ENCODE measurements around the gene TKFC.
"Not testable (repeated sequence)": the region's sequence is repeated elsewhere in the genome, so short reads cannot be mapped to it uniquely, and the experiment has no call there.

TKFC gene

DNA sequence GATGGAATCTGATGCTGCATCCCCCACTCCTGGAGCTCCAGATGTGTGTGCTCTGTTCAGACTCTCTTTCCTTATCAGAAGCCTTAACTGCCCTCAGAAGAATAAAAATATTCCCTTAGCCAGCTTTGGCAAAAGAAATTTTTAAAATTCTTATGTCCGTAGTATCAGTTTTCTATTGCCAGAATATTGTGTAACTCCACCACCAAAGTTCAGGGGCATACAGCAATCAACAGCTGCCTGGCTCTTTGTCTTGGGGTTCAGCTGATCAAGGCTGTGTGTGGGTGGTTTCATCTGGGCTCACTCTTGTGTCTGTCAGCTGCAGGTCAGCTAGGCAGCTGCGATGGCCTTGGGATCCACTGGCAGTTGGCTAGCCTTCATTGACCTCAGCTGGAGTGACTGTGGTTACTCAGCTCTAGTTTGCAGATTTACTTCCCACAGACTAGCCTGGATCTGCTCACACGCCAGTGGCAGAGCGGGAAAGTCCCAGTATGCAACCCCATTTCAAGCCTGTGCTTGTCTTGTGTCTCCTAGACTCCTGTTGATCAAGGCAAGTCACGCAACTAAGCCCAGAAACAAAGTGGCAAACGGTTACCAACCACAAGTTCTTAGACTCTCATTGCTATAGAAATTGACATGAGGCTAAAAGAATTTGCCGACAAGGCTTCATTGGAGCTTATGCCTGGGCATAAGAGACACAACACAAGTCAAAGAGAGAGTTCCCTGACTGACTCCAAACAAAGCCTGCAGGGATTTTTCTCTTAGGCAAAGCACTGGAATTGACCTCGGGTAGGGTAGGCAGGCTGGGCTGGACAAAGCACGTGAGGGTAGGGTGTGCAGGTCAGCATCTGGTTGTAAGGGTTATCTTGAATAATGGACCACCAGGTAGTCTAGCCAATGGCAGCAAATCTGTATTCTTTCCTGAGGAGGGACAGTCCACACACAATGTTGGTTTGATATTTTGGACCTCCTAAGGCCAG is 36.6 kb downstream of the TKFC start:
- no peak for DNase-seq

- DNase-seq, result no peak
Observed at GRCh38 chr11:61370349-61371005, 37.4 kb downstream of the TKFC start.

GRCh38 chr11:61372659-61373420 is 39.8 kb downstream of the TKFC start:
- DNase-seq, result no peak

DNA sequence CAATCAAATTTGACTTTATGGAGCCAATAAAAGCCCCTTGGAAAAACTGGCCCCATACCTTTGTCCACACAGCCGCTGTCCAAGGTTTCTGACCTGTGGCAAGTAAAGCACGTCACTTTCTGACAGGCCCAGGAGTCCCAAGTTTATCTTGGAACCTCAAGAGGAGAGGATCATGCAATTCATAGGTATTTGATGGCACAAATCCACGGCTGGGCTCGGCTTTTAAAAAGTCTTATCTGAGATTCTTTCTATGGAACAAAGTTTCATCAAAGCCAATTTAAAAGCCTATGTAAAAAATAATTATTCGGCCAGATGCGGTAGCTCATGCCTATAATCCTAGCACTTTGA is 42.7 kb downstream of the TKFC start:
- DNase-seq, result no peak

DNA sequence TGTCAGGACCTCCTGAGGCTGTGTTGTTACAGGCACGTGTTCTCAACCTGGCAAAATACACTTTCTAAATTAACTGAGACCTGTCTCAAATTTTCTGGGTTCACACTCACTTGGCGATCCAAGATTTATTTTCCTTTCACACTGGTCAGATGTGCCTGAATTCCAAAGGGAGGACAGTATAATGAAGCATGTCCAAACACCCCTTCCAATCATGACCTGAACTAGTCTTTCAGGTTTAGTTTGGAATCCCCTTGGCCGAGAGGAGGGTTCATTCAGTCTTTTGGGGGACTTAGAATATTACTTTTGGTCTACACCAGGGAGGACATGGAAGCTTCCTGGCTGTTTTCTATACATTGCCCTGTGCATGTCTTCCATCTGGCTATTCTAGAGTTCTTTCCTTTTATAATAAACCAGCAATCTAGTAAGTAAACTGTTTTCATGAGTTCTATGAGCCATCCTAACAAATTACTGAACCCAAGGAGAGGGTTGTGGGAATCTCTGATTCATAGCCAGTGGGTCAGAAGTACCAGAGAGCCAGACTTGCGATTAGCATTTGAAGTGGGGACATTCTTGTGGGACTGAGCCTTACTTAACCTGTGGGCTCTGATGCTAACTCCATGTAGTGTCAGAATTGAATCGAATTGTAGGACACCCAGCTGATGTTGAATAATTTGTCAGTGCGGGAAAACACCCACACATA is 44.6 kb downstream of the TKFC start:
- DNase-seq, result no peak

DNA sequence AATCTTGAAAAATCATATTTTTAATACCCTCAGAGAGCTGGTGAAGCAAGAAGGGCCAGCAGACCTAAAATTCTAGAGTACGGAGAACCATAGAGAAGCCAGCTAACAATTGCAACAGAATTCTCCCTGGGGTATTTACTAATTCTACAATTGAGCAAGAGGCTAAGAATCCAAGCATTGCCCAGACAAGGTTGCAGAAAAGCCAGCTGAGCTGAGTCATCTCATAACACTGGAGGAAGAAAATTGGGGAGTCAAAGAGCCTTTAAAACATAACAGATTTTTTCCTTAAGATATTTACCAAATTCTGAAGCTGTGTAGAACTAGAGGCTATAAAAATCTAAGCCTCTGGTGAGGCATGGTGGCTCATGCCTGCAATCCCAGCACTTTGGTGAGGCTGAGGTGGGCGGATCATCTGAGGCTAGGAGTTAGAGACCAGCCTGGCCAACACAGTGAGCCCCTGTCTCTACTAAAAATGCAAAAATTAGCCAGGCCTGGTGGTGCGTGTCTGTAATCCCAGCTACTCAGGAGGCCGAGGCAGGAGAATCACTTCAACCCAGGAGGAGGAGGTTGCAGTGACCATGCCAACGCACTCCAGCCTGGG is 45.8 kb downstream of the TKFC start:
- no peak for DNase-seq

DNA sequence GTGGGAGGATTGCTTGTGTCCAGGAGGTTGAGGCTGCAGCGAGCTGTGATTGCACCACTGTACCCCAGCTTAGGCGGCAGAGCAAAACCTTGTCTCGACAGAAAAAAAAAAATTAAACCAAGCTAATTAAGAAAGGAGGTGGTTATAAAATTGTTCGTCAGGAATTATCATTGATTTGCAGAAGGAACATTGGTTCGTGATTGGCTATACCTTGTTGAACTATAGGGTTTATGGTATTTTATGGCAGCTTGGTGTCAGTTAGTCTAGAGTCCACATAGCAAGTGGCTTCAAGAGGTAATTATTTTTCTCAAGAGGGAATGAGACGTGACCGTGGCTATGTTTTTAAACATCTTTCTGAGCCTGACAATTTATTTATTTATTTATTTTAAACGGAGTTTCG is 47.9 kb downstream of the TKFC start:
- DNase-seq, result no peak

- DNase-seq, result not testable (repeated sequence)
Observed at GRCh38 chr11:61383859-61384258, 50.8 kb downstream of the TKFC start.

DNA sequence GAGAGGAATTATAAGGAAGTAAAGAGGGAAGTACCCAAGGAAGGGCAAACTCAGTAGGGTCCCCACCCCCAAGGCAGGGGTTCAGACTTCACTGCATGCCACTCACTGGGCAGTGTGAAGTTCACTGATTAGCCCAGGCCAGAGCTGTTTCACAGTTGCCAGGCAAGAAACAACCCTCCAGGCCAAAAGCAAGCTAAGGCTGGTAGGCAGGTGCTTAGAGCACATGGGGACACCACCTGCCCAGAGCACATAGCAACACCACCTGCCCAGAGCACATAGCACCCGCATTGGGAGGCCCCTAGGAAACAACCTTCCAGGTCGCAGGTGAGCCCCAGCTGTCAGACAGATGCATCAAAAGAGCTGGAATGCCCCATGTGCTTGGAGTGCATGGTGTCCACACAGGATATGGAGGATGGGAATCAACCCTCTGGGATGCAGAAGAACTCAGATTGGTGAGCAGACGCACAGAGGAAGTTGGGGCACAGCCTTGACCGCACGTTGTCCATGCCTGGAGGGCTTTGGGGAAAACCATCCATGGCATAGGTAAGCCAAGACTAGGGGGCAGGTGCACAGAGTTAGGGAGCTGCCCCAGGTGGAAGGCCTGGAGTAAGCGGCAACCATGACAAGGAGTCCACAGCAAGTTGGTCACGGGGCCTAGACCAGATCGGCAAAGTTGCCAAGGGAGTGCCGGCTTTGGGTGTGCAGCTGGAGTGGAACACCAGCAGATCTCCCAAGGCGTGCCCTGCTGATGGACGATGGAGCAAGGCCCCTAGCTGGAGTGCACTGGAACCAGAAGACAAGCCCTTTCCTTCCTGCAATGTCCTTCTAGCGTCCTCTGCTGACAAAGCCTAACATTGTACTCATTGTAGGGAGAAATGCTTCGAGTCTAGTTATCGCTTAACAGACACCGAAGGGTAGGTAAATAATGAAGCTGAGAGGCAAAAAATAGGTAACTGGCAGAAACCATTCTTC is 51.5 kb downstream of the TKFC start:
- DNase-seq, result no peak

DNA sequence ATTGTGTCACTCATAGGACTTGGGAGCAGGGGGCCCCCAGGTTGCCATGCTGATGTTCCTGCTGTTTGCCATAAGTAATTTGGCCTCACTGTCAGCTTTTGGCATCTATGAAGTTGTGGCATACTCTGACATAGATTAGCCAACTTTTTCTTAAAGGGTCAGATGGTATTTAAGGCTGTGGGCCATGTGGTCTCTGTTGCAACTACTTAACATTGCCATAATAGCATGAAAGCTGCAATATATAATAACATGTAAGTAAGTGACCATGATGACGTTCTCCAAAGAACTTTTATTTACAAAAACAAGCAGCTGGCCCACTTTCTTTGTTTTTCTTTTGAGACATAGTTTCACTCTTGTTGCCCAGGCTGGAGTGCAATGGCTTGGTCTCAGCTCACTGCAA is 57.1 kb downstream of the TKFC start:
- no peak for DNase-seq

DNA sequence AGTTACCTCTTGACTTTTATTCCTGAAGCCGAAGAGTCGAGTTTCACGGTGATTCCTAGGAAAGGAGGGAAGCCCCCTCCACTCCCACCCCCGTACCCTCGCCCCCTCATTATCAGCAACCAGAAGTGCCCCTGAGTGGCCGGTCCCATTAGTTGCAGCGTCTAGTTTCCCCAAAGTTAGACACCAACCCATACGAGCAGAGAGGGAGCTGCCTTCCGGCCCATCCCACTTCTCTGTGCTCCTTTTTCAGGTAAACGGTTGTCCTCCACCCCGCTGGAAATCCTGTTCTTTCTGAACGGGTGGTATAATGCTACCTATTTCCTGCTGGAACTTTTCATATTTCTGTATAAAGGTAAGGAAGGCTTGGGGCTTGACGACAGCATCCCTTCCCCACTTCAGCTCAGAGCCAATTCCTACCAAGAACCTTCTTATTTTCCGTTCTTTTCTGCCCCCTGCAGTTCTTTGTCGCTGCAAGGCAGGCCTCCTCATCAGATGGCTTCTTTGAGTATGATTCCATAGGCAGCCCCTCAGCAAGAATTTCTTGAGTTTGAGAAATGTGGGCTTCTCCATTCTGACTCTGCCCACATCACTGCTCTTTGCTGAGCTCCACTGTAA is 60.1 kb downstream of the TKFC start:
- no peak for DNase-seq
